HepG2 (cell line): Measurements from ENCODE around the gene SPNS2. TPM values are rescaled to one million over a fixed set of nuclear protein-coding genes. Genes with fewer than 3 reads are reported as not detected.

ENCODE experiments used
- ATAC-seq: fragments of 200-7000 bp; cut with Tn5 transposase; 3 replicates; pipeline ENCODE4 v1.9.1; 2020; ENCODE audit warnings: mild to moderate bottlenecking, moderate library complexity
- BruUV-seq: library from RNA; stranded (reverse); fragments of 400-500 nt; replicated peaks from 2 replicates; lab custom pipeline; 2021; lab: Mats Ljungman, UMichigan
- CTCF ChIA-PET: fragments of 300-600 bp; formaldehyde crosslinking; extraction: SDS; loops from one replicate; lab custom pipeline; 2021; ENCODE audit warnings: low total read pairs, inconsistent platforms, low intra/inter-chr PET ratio; lab: Yijun Ruan, JAX
- POLR2A ChIA-PET: fragments of 350-600 bp; sonication (Branson Sonifier 250); formaldehyde crosslinking; loops from one replicate; lab custom pipeline; 2020; ENCODE audit warnings: antibody characterized with exemption, inconsistent platforms; lab: Yijun Ruan, JAX
- DNase-seq: peaks from one replicate; pipeline ENCODE4 v3.0.0-alpha.2; 2015; ENCODE audit warnings: low spot score
- FAIRE-seq: peaks from 3 replicates; lab custom pipeline; 2011; peaks lifted over from hg19 to GRCh38; lab: Jason Lieb, UNC
- H2AFZ ChIP-seq: one replicate; pipeline ENCODE4 v1.6.1; 2011; ENCODE audit warnings: low read length, inconsistent platforms
- H3K27ac ChIP-seq: fragments of 300-600 bp; 3 replicates; pipeline ENCODE4 v1.8.0; 2011; ENCODE audit warnings: mixed run types, mild to moderate bottlenecking, mixed read lengths, low read length, inconsistent platforms; ENCODE audit not compliant: insufficient read depth; ENCODE audit errors: extremely low read length
- H3K27me3 ChIP-seq, 2 experiments: fragments of 200-600 bp in 1 of 2; 2 replicates in 1 of 2; 3 replicates in 1 of 2; pipeline versions ENCODE4 v1.6.0 to v1.8.0; 2011; ENCODE audit warnings: low read length in 2 of 2, mild to moderate bottlenecking in 2 of 2, moderate library complexity in 2 of 2, inconsistent platforms in 1 of 2; ENCODE audit not compliant: insufficient read depth in 2 of 2, control insufficient read depth in 1 of 2
- H3K36me3 ChIP-seq, 2 experiments: fragments of 200-600 bp in 1 of 2; replicated peaks in 1 of 2; 2 replicates in 1 of 2; 3 replicates in 1 of 2; pipeline versions ENCODE4 v1.5.1 to v1.8.0; 2011; ENCODE audit warnings: low read length in 2 of 2, inconsistent platforms in 1 of 2; ENCODE audit not compliant: insufficient read depth in 2 of 2, control insufficient read depth in 1 of 2
- H3K4me1 ChIP-seq: 2 replicates; pipeline ENCODE4 v1.5.1; 2012; ENCODE audit warnings: low read length, inconsistent platforms; ENCODE audit not compliant: insufficient read depth
- H3K4me2 ChIP-seq: 2 replicates; pipeline ENCODE4 v1.6.0; 2011; ENCODE audit warnings: low read depth, low read length, inconsistent platforms
- H3K4me3 ChIP-seq, 3 experiments: fragments of 200-600 bp in 1 of 3; sonication (generic), shearing (Covaris generic) in 1 of 3; replicated peaks in 1 of 3; 2 replicates each; pipeline ENCODE4 v1.5.1; 2011 to 2016; ENCODE audit warnings: low read length in 3 of 3, inconsistent platforms in 2 of 3, low read depth in 2 of 3, mild to moderate bottlenecking in 2 of 3, control low read depth in 1 of 3, mixed read lengths in 1 of 3; ENCODE audit not compliant: insufficient read depth in 1 of 3
- H3K79me2 ChIP-seq: one replicate; pipeline ENCODE4 v1.6.1; 2011; ENCODE audit warnings: low read length, inconsistent platforms; ENCODE audit not compliant: insufficient read depth
- H3K9ac ChIP-seq: 2 replicates; pipeline ENCODE4 v1.6.0; 2011; ENCODE audit warnings: mild to moderate bottlenecking, low read depth, low read length, inconsistent platforms; ENCODE audit not compliant: insufficient read depth
- H3K9me3 ChIP-seq: 2 replicates; pipeline ENCODE4 v1.5.1; 2012; ENCODE audit warnings: mild to moderate bottlenecking, low read length
- H4K20me1 ChIP-seq: 2 replicates; pipeline ENCODE4 v1.6.0; 2011; ENCODE audit warnings: inconsistent platforms, mild to moderate bottlenecking, low read length, moderate library complexity; ENCODE audit not compliant: insufficient read depth
- BATF2 ChIP-seq: sonication (generic); formaldehyde crosslinking; IDR thresholded peaks from 2 replicates; pipeline ENCODE4 v1.8.0; 2022; ENCODE audit warnings: mild to moderate bottlenecking, missing genetic modification reagents, moderate library complexity
- REPIN1 ChIP-seq: sonication (generic); formaldehyde crosslinking; IDR thresholded peaks from 2 replicates; pipeline ENCODE4 v1.8.0; 2022; ENCODE audit warnings: missing genetic modification reagents, low read depth, mild to moderate bottlenecking, borderline replicate concordance
- TAF1 ChIP-seq: sonication (generic); formaldehyde crosslinking; IDR thresholded peaks from 2 replicates; pipeline ENCODE4 v1.4.0; 2020; ENCODE audit warnings: missing genetic modification reagents
- XRCC5 ChIP-seq: fragments of 200-400 bp; formaldehyde crosslinking; optimal IDR thresholded peaks from 2 replicates; pipeline ENCODE3; 2017; ENCODE audit warnings: mild to moderate bottlenecking, low read length
- ZFP36 ChIP-seq: fragments of 150-350 bp; IDR thresholded peaks from 2 replicates; pipeline ENCODE4 v1.6.1; 2018; ENCODE audit warnings: borderline replicate concordance, low read length, low read depth; ENCODE audit not compliant: partially characterized antibody
- ZNF567 ChIP-seq: sonication (generic); formaldehyde crosslinking; IDR thresholded peaks from 2 replicates; pipeline ENCODE4 v1.8.1; 2023; ENCODE audit warnings: mild to moderate bottlenecking, missing genetic modification reagents, borderline replicate concordance
- ZNF768 ChIP-seq: sonication (generic); formaldehyde crosslinking; IDR thresholded peaks from 2 replicates; pipeline ENCODE4 v1.4.0; 2020; ENCODE audit warnings: missing genetic modification reagents
- WGBS: methylation state at CpG from one replicate; pipeline ENCODE4 v1.1.6; 2017; ENCODE audit warnings: low lambda C conversion rate; 5-methylcytosine and 5-hydroxymethylcytosine counted together
- in situ Hi-C: cut with HindIII; loops from 2 replicates; pipeline ENCODE4 v1.10.0; 2017; ENCODE audit warnings: low pct_unique_long_range_greater_than_20kb; ENCODE audit not compliant: extremely low pct_ligation_motif_present
- intact Hi-C: fragments of 100-400 bp; cut with micrococcal nuclease; formaldehyde crosslinking; loops from one replicate; pipeline ENCODE4 v1.10.0; 2022; ENCODE audit not compliant: unreplicated experiment
- polyA plus RNA-seq, 8 experiments: library from polyadenylated mRNA; depleted of rRNA in 3 of 8; stranded (reverse) in 7 of 8; unstranded in 1 of 8; fragments of >200 nt; fragmentation: Illumina TruSeq in 4 of 8; extraction: Trizol in 4 of 8; gene quantifications; 2 replicates each; pipeline versions ENCODE4 v1.2.1 to v1.2.3, GENCODE V29; 2011 to 2016; ENCODE audit warnings: low read depth in 4 of 8, missing spikeins in 1 of 8, mixed read lengths in 1 of 8; ENCODE audit not compliant: insufficient read depth in 1 of 8
- total RNA-seq, 5 experiments: library from RNA; depleted of rRNA; stranded (reverse); fragments of >200 nt; fragmentation: Illumina TruSeq; extraction: Trizol; gene quantifications; 2 replicates each; pipeline ENCODE4 v1.2.3, GENCODE V29; 2016; ENCODE audit warnings: low read depth in 1 of 5
- TF ChIP-seq, protein P1 (sequence below): sonication (generic); formaldehyde crosslinking; IDR thresholded peaks from 2 replicates; pipeline ENCODE4 v1.8.0; 2022; ENCODE audit warnings: low read depth, missing genetic modification reagents

SPNS2 gene
- total and polyA plus RNA-seq, 2 of the 13 experiments (the other 11 are each of a cell fraction or from before 2014, with no cell fraction given): 0.01 TPM; not detected in 1

DNA sequence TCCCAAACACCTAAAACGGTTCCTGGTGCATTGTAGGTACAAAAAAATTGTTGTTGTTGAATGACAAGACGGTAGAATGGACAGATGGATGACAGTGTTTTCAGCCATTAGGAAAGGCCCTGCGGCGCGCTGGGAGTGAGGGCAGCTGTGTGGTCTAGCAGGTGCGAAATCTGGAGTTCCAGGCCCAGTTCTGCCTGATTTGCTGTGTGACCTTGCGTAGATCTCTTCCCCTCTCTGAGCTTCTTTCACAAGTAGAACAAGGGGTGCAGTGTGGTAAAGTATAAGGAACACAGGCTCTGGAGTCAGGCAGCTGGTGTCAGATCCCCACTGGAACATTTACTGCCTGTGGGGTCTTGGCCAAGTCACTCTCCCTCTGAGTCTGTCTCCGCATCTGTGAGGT, 25.3 kb downstream of the SPNS2 start:
- Histone ChIP-seq H3K27ac (no peak overlapping the region), H4K20me1 (no peaks in the 10 kb centered on the region)
- TF ChIP-seq ZNF567 (no peak), ZNF768 (CRISPR knock-in tag) (peak; percentile 89), TAF1 (CRISPR knock-in tag) (no peak), BATF2 (CRISPR knock-in tag) (no peak)
- TF ChIP-seq, protein P1, sequence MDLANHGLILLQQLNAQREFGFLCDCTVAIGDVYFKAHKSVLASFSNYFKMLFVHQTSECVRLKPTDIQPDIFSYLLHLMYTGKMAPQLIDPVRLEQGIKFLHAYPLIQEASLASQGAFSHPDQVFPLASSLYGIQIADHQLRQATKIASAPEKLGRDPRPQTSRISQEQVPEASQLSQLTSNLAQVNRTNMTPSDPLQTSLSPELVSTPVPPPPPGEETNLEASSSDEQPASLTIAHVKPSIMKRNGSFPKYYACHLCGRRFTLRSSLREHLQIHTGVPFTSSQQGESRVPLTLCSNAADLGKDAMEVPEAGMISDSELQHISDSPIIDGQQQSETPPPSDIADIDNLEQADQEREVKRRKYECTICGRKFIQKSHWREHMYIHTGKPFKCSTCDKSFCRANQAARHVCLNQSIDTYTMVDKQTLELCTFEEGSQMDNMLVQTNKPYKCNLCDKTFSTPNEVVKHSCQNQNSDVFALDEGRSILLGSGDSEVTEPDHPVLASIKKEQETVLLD (CRISPR knock-in tag): no peak
- TF ChIP-seq, all 625 proteins: peak for 1
- Histone ChIP-seq H3K4me3 (no peak overlapping the region), H2AFZ (no peak overlapping the region), H3K9me3 (no peaks in the 10 kb centered on the region), H3K36me3 (no peaks in the 10 kb centered on the region), H3K4me2 (no peak overlapping the region), H3K9ac (no peak overlapping the region), H3K4me1 (peaks cover 11% of the 10 kb centered on the region), H3K27me3 (peaks cover 2 to 66% of the 10 kb centered on the region in 2 experiments), H3K79me2 (no peaks in the 10 kb centered on the region)
- ChIA-PET POLR2A (no interaction called here), CTCF (no interaction called here)
- no peak for FAIRE-seq
- in situ Hi-C loops: no loop called here
- no peak for DNase-seq
- no TSS peak for BruUV-seq
- no peak for ATAC-seq
- WGBS: 65% methylated on average over 8 of the region's 8 CpGs
- intact Hi-C loops: no loop called here

GRCh38 chr17:4525691-4526397, 27.2 kb downstream of the SPNS2 start:
- H3K4me1 ChIP-seq: no peaks in the 10 kb centered on the region
- CTCF ChIA-PET: no interaction called here
- no peak for FAIRE-seq
- TF ChIP-seq REPIN1: no peak
- no peak for TF ChIP-seq XRCC5
- peak; percentile 28 for TF ChIP-seq ZFP36
- TF ChIP-seq, all 625 proteins: peak for 1
- POLR2A ChIA-PET: no interaction called here
- Histone ChIP-seq H4K20me1 (no peaks in the 10 kb centered on the region), H3K36me3 (no peaks in the 10 kb centered on the region), H3K27me3 (peaks cover 5 to 59% of the 10 kb centered on the region in 2 experiments), H3K9ac (no peak overlapping the region), H3K4me2 (no peak overlapping the region), H3K27ac (no peak overlapping the region), H3K4me3 (no peak overlapping the region), H3K79me2 (no peaks in the 10 kb centered on the region), H2AFZ (no peak overlapping the region), H3K9me3 (no peaks in the 10 kb centered on the region)
- DNase-seq (no peak), ATAC-seq (no peak)
- in situ Hi-C loops: no loop called here
- BruUV-seq: no TSS peak
- 30% methylated on average over 11 of the region's 11 CpGs for WGBS
- intact Hi-C loops: no loop called here
